Suppressor macrophage treated with lipopolysaccharide for 4 hours (primary cell): ENCODE measurements around the gene CACNA1G.
A peak's percentile ranks its signal among the peaks of the same experiment; 100 is the strongest.

Source experiments
- DNase-seq: peaks from one replicate; pipeline ENCODE4 v3.0.0-alpha.2; 2020

The CACNA1G gene

DNA sequence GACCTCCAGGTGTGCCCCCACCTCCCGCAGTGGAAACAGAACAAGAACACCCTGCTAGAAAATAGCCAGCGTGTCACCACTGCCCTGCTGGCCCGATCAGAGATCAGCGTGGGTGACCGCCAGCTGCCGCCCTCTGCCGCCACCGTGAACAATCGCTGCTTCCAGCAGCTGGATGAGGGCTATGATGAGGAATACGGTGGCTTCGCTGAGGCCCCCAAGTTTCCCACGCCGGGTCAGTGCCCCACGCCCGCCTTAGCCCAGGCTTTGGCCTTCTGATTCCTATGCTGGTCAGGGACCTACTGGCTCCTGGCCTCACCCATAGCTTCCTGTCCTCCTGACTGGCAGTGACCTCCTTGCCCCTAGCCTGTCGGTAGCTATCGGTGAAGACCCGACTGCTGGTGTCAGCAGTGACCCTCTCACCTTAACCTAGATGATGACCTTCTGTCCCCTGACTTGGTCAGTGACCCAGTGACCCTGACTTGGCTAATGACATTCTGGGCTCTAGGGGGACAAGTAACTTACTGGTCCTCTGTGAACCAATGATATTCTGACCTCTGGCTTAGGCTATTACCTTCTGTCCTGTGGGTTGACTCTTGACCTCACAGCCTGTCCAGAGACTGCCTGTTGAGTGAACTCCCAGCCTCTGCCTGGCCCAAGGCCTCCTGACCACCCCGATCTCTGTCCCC lies 11.1 kb upstream of the CACNA1G start:
- no peak for DNase-seq

DNA sequence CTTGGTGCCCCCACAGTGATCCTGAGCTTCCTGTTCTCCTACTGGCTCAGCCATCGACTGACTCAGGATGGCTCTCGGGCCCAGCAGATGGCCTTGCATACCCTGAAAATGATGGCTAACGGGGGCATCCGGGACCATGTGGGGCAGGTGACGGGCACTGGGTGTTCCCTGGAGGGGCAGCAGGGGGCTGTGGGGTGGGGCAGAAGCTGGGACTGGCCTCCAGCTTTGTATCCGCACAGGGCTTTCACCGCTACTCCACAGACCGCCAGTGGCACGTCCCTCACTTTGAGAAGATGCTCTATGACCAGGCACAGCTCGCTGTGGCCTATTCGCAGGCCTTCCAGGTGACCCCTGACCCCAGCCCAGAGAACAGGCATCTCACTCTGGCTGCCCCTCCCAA lies 10.5 kb upstream of the CACNA1G start:
- no peak for DNase-seq

DNA sequence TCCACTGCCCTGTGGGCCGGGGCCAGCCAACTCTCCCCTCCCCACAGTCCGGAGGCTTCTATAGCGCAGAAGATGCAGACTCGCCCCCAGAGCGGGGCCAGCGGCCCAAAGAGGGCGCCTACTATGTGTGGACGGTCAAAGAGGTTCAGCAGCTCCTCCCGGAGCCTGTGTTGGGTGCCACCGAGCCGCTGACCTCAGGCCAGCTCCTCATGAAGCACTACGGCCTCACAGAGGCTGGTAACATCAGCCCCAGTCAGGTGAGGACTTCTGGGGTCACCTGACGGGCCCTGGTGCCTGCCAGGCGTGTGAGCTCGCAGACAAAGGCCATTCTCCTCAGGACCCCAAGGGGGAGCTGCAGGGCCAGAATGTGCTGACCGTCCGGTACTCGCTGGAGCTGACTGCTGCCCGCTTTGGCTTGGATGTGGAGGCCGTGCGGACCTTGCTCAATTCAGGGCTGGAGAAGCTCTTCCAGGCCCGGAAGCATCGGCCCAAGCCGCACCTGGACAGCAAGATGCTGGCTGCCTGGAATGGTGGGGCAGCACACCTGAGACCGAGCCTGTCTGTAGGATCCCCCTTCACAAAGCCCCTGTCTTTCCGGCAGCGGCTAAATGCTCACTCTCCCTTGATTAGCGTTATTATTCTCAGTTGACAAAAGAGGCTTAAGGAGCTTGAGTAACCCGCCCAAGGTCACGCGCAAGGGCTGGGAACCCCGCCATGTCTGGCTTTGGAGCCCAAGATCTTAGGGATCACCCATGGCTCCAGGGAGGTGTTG lies 9.7 kb upstream of the CACNA1G start:
- DNase-seq = peak; percentile 71

DNA sequence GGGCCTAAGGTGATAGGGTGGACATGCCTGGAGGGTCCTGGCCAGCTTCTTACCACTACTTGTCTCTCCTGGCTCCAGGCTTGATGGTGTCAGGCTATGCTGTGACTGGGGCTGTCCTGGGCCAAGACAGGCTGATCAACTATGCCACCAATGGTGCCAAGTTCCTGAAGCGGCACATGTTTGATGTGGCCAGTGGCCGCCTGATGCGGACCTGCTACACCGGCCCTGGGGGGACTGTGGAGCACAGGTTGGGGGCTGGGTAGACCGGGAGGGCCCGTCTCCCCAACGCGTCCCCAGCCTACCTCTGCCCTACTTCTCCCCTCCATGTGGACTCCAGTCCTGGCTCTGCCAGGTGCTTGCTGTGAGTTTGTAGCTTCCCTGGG lies 9.1 kb upstream of the CACNA1G start:
- no peak for DNase-seq

DNA sequence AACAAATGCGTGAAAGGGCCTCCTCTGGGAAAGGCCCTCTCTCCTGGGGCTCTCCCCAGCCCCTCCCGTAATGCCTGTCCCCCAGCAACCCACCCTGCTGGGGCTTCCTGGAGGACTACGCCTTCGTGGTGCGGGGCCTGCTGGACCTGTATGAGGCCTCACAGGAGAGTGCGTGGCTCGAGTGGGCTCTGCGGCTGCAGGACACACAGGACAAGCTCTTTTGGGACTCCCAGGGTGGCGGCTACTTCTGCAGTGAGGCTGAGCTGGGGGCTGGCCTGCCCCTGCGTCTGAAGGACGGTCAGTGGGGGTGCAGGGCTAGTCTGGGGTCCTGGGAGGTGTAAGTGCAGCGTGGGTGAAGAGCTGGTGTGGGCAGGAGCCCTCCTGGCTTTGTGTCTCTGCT lies 8.6 kb upstream of the CACNA1G start:
- DNase-seq = no peak

DNA sequence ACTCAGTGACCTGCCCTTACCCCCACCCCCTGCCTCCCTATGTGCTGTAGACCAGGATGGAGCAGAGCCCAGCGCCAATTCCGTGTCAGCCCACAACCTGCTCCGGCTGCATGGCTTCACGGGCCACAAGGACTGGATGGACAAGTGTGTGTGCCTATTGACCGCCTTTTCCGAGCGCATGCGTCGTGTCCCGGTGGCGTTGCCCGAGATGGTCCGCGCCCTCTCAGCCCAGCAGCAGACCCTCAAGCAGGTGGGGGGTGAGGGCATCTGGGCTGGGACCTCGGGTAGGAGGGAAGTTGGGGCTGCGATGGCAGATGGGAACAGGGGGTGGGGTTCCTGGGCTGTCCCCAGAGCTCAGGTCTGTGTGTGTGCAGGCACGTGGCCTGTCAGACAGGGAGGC lies 6.3 kb upstream of the CACNA1G start:
- DNase-seq = no peak

DNA sequence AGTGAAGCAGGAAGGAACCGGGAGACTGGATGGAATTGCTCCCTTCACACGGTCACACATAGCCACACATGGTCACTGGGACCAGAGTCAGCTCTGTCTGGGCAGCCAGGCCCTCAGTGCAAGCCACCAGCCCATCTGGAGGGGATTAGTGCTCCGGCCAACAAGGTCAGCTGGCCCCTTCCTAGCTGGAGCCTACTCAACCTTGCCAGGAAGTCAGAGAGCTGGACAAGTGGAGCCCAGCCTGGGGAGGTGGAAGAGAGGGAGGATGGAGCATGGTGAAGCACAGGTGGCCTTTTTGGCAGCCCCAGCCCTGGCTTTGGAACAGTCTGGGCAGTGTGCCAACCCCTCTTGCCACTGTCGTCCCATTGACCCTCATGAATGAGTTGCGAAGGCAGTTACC lies 3.7 kb upstream of the CACNA1G start:
- DNase-seq = no peak

DNA sequence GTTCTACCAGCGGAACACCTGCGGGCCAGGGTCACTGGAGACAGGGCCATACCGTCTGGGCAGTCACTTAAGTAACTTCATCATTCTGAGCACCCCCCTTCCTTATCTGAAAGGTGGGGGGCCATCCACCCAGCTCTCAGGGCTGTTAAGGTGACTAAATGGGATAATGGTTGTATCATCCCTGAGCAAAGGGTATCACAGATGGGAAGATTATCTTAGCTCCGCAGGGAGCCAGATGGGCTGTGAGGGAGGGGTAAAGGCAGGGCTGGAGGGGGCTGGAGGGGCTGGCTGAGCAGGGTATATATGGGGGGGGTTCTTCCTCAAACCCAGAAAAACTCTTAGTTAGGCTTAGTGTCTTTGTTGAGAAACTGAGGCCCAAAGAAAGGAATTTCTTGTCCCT lies 2.9 kb upstream of the CACNA1G start:
- DNase-seq = no peak

DNA sequence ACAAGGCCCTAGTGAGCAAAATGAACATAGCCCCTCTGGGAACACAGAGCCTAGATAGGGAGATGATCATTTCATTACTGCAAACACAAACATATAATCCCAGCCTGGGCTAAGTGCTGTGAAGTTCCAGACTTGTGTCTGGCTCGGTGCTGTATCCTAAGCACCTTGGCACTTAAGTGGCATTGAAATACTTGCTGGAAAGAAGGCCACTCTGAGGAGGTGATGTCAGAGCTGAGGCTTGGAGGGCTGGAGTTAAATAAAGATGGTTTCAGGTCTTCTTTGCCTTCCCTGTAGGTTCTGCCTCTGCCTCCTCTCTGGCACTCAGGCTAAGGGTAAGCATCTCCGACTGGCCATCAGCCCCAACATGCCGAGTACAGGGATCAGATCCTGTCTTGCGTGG lies 2.4 kb upstream of the CACNA1G start:
- no peak for DNase-seq

DNA sequence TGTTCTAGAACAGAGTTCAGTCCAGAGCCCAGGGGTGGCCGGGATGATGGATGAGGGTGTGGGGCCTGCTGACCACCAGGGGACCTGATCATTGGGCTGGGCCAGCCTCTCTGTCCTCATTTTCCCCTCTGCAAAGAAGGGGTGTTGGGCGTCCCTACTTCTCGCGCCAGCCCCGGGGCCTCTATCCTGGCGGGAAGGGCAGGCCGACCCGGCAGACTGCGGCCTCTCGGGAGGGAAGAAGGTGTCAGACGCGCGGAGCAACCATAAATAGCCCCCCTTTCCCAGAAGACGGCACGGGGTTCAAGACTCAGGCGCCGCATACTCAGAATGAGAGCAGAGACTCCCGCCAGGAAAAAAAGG lies 2.0 kb upstream of the CACNA1G start:
- DNase-seq = no peak

DNA sequence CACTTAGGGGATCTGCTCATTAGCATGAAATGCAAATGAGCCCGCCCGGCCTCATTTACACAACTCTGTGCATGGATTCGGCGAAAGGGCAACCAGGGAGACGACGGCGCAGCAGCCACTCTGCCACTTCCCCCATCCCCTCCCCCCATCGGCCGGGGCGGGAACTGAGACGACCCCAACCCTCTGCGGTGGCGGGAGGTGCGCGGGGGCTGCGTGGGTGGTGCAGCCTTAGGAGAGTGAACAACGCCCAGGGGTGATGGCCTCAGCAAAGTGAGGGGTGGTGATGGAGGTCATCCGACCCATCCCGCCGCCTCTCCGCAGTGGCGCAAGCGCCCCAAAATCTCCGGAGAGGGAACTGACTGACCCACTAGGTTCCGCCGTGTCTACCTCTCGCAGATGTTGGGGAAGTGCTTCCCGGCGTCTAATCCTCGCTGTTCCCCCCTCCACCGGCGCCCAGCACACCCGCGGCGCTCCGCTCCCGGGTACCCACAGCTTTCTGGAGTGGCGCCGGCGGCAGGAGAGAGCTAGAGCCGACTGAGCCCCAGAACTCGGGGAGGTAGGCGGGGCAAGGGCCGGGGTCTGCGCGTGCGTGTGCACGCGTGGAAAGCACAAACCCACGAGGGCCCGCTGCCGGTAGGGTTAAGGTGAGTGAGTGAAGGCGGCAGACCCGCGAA lies 1.4 kb upstream of the CACNA1G start:
- peak; percentile 64 for DNase-seq

DNA sequence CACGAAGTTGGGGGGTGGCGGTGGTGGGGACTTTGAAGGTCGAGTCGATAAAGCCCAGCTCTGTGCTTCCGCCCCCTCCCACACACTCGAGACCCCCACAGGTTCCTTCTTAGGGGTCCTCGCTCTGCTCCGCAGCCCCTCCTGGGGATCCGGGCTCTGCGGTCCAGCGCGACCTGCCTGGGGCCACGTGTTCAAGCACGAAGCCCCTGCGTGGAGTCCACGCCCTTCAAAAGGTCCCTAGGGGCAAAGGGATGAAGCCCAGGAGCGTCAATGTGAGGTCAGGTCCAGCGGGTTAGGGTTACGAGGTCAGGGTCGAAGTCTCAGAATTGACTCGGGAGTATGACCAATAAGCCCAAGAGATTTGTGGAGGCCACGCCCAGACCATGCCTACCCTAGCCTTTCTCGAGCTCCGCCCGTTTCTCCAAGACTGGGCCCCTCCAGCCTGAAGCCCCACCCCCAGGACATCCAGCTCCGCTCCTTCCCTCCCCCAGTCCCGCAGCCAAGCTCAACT lies 786 bp upstream of the CACNA1G start:
- peak; percentile 65 for DNase-seq

DNA sequence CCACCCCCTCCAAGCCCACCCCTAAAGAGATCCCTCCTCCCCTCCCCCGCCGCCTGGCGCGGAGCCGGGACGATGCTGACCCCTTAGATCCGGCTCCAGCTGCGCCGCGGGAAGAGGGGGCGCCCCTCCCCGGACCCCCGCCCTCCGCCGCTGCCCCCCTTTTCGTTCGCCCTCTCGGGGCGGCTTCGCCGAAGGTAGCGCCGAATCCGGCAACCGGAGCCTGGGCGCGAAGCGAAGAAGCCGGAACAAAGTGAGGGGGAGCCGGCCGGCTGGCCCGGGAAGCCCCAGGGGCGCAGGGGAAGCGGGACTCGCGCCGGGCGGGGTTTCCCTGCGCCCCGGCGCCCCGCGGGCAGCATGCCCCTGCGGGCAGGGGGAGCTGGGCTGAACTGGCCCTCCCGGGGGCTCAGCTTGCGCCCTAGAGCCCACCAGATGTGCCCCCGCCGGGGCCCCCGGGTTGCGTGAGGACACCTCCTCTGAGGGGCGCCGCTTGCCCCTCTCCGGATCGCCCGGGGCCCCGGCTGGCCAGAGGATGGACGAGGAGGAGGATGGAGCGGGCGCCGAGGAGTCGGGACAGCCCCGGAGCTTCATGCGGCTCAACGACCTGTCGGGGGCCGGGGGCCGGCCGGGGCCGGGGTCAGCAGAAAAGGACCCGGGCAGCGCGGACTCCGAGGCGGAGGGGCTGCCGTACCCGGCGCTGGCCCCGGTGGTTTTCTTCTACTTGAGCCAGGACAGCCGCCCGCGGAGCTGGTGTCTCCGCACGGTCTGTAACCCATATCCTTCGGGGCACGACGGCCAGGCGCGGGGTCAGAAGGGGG lies 623 bp downstream of the CACNA1G start:
- DNase-seq = no peak

DNA sequence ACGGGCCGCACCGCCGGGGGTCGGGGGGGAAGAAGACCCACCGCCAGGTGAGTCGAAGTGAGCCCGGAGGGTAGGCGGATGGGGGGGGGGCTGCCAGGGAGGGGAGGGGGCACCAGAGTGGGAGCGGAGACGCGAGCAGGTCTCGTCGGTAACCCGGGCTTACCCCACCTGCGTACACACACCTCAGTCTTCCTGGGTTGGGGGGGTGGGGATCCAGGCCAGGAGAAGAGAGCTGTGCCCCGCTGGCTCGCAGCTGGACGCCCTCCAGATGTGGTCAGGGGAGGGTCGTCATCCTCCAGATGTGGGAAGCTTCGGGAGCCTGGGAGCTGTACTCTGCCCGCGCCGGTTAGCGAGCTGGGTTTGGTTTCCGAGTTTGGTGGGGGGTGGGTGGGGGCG lies 1.2 kb downstream of the CACNA1G start:
- DNase-seq = no peak

DNA sequence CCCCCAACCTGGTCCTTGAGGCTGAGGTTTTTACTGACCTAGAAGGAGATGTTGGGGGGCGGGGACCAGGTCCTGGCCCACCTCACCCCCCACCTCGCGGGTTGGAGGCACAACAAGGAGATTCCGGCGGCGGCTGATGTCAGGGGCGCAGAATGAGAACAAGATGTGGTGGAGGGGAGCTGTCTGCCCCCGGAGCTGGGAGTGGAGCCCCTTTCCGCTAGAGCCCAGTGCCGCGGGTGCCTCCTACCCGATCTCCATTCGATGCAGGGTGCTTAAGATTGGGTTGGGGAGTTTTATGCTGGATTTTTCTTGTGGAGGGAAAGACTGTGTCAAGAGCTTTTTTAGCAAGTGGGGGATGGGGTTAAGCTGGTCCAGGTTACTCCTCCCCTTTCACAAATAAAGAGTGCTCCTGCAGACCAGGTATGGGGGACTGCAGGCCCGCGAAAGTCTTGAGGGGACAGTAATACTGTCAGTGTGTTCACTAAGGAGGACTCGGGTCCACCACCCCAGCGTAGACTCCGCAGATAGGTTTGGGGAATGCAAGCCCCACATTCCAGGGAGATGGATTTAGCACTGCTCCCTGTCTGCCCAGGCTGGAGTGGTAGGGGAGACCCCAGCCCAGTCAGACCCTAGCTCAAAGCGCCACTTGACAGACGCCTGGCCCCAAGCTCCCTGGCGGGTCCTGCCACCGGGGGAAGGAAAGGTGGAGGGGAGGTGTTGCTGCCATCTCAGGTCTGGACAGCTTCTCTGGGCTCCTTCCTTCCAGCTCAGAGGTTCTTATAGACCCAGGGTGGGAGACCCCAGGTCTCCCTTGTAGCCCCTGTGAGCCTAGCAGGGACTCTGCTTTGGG lies 2.0 kb downstream of the CACNA1G start:
- no peak for DNase-seq

DNA sequence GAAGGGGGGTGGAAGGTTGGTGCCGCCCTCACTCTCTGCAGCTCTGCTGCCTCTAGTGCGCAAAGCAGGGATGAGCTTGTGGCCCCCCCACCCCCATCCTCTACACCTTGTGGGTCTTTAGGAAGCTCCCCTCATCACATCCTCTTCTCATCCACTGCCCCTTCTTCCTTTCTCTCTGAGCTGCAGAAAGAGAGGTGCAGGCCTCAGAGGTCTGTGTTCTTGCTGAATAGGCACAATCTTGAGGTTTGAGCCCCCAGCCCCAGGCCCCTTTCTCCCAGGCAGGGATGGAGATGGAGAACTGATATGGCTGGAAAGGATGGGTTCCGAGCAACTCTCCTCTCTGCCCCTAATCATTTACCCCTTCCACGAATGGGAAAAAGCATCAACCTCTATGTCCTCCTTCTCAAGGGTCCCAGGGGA lies 2.6 kb downstream of the CACNA1G start:
- no peak for DNase-seq

DNA sequence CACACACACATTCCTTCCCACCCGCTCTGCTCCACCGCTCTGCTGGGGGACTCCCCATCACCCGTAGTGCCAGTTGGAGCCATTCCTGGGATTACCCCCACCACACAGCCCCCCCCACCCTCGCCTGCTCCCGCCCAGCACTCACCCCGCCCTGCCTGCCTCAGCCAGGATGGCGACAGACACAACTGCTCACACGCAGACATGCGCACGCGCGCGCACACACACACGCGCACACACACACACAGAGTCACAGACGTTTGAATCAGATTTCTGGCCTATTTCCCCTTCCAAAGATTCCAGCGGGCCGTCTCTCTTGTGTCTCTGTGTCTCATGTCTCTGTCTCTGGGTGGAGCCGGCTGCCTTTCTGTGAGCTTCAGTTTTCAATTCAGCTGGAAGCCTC lies 4.4 kb downstream of the CACNA1G start:
- peak; percentile 66 for DNase-seq

DNA sequence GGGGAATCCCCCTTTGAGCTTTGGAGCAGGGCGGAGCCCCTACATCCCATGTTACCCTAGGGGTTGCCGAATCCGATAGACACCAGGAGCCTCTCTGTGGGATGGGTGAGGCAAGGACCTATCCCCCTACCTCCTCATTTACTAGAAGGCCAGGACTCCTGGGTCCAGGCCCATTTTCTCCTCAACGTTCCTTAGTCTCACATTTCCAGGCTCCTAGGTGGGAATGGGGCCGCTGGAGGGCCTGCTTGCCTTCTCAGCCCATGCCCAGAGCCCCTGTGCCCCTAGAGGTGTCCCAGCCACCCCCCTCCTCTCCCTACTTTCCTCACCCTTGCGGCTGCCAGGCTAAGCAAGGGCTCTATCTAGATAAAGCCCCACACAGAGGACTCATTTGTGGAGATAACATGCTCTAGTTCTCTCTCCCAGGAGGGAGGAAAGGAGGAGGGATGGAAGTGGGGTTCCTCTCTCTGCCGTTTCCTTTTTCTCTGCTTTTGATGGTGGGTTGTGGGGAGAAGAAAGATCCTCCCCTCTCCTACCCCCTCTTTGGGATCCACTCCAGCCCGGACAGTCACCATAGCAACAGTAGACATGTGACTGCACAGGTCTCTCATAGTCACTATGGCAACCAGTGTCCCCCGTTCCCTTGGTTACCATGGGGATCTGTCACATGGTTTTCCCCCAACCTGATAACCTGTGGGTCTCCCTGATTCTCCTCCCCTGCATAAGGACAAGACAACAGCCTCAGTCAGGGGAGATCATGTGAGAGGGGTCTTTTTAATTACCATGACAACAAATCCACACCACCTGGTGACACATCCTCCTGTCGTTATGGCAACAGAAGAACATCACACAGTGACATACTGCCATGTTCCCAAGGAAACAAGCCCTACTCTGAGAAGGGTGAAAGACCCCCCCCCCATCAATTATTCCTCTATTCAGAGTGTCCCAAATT lies 5.2 kb downstream of the CACNA1G start:
- DNase-seq = no peak

DNA sequence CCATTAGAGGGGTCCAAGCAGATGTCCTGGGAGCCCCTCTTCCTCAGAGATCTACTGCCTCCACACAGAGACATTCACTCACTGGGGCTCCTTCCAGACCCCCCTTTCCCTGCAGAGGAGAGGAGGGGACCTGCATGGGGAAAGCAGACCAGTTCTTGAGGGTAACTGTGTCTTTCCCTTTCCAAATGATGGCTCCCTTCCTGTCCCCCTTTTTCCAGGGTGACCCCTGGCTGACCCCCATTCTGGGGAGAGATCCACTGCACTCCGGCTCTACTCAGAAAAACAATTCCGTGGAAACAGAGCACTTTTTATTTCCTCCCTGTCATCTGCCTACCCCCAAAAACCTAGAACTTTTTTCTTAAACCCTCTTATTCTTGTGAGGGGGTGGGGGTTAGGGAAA lies 6.4 kb downstream of the CACNA1G start:
- DNase-seq = no peak

DNA sequence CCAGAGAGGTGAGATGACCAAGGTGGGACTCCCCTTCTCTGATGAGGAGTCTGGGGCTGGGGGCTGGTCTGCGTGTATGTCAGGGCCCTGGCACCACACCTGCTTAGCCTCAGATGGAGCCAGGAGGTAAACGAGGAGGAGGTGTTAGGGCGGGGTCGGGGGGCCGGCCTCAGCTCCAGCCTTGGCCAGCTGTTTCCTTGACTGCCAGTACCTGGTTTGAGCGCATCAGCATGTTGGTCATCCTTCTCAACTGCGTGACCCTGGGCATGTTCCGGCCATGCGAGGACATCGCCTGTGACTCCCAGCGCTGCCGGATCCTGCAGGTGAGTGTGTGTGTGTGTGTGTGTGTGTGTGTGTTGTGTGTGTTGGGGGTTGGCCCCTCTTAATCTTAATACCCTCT lies 8.1 kb downstream of the CACNA1G start:
- DNase-seq = no peak

DNA sequence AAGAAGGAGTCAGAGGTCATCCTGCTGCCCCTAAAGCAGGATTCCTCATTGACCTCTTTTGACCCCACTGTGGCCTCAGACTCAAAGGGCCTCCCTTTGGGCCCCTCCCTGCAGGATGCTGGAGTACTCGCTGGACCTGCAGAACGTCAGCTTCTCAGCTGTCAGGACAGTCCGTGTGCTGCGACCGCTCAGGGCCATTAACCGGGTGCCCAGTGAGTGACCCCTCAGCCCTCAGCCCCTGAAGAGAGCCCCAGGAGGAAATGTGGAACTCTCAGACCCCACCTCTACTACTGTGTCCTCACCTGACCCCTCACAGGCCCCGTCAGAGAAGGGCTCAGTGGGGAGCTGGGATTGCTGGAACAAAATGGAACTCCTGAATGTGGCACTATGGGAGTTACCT lies 9.1 kb downstream of the CACNA1G start:
- DNase-seq = no peak
